HepG2 (cell line): ENCODE results near the gene NFE2. TPM values are rescaled to one million over a fixed set of nuclear protein-coding genes. Genes with fewer than 3 reads are reported as not detected.

Experiments used
- ATAC-seq: fragments of 200-7000 bp; cut with Tn5 transposase; 3 replicates; pipeline ENCODE4 v1.9.1; 2020; ENCODE audit warnings: mild to moderate bottlenecking, moderate library complexity
- BruUV-seq: library from RNA; stranded (reverse); fragments of 400-500 nt; replicated peaks from 2 replicates; lab custom pipeline; 2021; lab: Mats Ljungman, UMichigan
- CTCF ChIA-PET: fragments of 300-600 bp; formaldehyde crosslinking; extraction: SDS; loops from one replicate; lab custom pipeline; 2021; ENCODE audit warnings: low total read pairs, inconsistent platforms, low intra/inter-chr PET ratio; lab: Yijun Ruan, JAX
- POLR2A ChIA-PET: fragments of 350-600 bp; sonication (Branson Sonifier 250); formaldehyde crosslinking; loops from one replicate; lab custom pipeline; 2020; ENCODE audit warnings: antibody characterized with exemption, inconsistent platforms; lab: Yijun Ruan, JAX
- DNase-seq: peaks from one replicate; pipeline ENCODE4 v3.0.0-alpha.2; 2015; ENCODE audit warnings: low spot score
- FAIRE-seq: peaks from 3 replicates; lab custom pipeline; 2011; peaks lifted over from hg19 to GRCh38; lab: Jason Lieb, UNC
- H2AFZ ChIP-seq: one replicate; pipeline ENCODE4 v1.6.1; 2011; ENCODE audit warnings: low read length, inconsistent platforms
- H3K27ac ChIP-seq: fragments of 300-600 bp; 3 replicates; pipeline ENCODE4 v1.8.0; 2011; ENCODE audit warnings: mixed run types, mild to moderate bottlenecking, mixed read lengths, low read length, inconsistent platforms; ENCODE audit not compliant: insufficient read depth; ENCODE audit errors: extremely low read length
- H3K27me3 ChIP-seq, 2 experiments: fragments of 200-600 bp in 1 of 2; 2 replicates in 1 of 2; 3 replicates in 1 of 2; pipeline versions ENCODE4 v1.6.0 to v1.8.0; 2011; ENCODE audit warnings: low read length in 2 of 2, mild to moderate bottlenecking in 2 of 2, moderate library complexity in 2 of 2, inconsistent platforms in 1 of 2; ENCODE audit not compliant: insufficient read depth in 2 of 2, control insufficient read depth in 1 of 2
- H3K36me3 ChIP-seq, 2 experiments: fragments of 200-600 bp in 1 of 2; replicated peaks in 1 of 2; 2 replicates in 1 of 2; 3 replicates in 1 of 2; pipeline versions ENCODE4 v1.5.1 to v1.8.0; 2011; ENCODE audit warnings: low read length in 2 of 2, inconsistent platforms in 1 of 2; ENCODE audit not compliant: insufficient read depth in 2 of 2, control insufficient read depth in 1 of 2
- H3K4me1 ChIP-seq: 2 replicates; pipeline ENCODE4 v1.5.1; 2012; ENCODE audit warnings: low read length, inconsistent platforms; ENCODE audit not compliant: insufficient read depth
- H3K4me2 ChIP-seq: 2 replicates; pipeline ENCODE4 v1.6.0; 2011; ENCODE audit warnings: low read depth, low read length, inconsistent platforms
- H3K4me3 ChIP-seq, 3 experiments: fragments of 200-600 bp in 1 of 3; sonication (generic), shearing (Covaris generic) in 1 of 3; replicated peaks in 1 of 3; 2 replicates each; pipeline ENCODE4 v1.5.1; 2011 to 2016; ENCODE audit warnings: low read length in 3 of 3, inconsistent platforms in 2 of 3, low read depth in 2 of 3, mild to moderate bottlenecking in 2 of 3, control low read depth in 1 of 3, mixed read lengths in 1 of 3; ENCODE audit not compliant: insufficient read depth in 1 of 3
- H3K79me2 ChIP-seq: one replicate; pipeline ENCODE4 v1.6.1; 2011; ENCODE audit warnings: low read length, inconsistent platforms; ENCODE audit not compliant: insufficient read depth
- H3K9ac ChIP-seq: 2 replicates; pipeline ENCODE4 v1.6.0; 2011; ENCODE audit warnings: mild to moderate bottlenecking, low read depth, low read length, inconsistent platforms; ENCODE audit not compliant: insufficient read depth
- H3K9me3 ChIP-seq: 2 replicates; pipeline ENCODE4 v1.5.1; 2012; ENCODE audit warnings: mild to moderate bottlenecking, low read length
- H4K20me1 ChIP-seq: 2 replicates; pipeline ENCODE4 v1.6.0; 2011; ENCODE audit warnings: inconsistent platforms, mild to moderate bottlenecking, low read length, moderate library complexity; ENCODE audit not compliant: insufficient read depth
- AGO1 ChIP-seq: fragments of 200-400 bp; formaldehyde crosslinking; IDR thresholded peaks from 2 replicates; pipeline ENCODE4 v1.6.1; 2017; ENCODE audit warnings: mild to moderate bottlenecking, low read depth, low read length, moderate library complexity; ENCODE audit not compliant: poor library complexity, severe bottlenecking
- CERS6 ChIP-seq: sonication (generic); formaldehyde crosslinking; IDR thresholded peaks from 2 replicates; pipeline ENCODE4 v1.5.0; 2020; ENCODE audit warnings: missing genetic modification reagents
- KDM6A ChIP-seq: IDR thresholded peaks from 2 replicates; pipeline ENCODE4 v1.6.1; 2016; ENCODE audit warnings: low read depth
- MAFF ChIP-seq: IDR thresholded peaks from 2 replicates; pipeline ENCODE4 v1.6.1; 2011; ENCODE audit warnings: low read depth, low read length, improper control_type of control experiment
- MYC ChIP-seq: sonication (generic); formaldehyde crosslinking; IDR thresholded peaks from 2 replicates; pipeline ENCODE4 v1.9.0; 2021; ENCODE audit warnings: missing genetic modification reagents, borderline replicate concordance
- RCOR2 ChIP-seq: IDR thresholded peaks from 2 replicates; pipeline ENCODE4 v1.6.1; 2016; ENCODE audit warnings: missing biosample characterization, missing genetic modification reagents
- SMAD9 ChIP-seq: sonication (generic); formaldehyde crosslinking; IDR thresholded peaks from 2 replicates; pipeline ENCODE4 v1.5.1; 2020; ENCODE audit warnings: mild to moderate bottlenecking, missing genetic modification reagents
- SP2 ChIP-seq: sonication (generic); formaldehyde crosslinking; IDR thresholded peaks from 2 replicates; pipeline ENCODE4 v1.5.1; 2020; ENCODE audit warnings: mild to moderate bottlenecking, missing genetic modification reagents
- ZNF121 ChIP-seq: sonication (generic); formaldehyde crosslinking; IDR thresholded peaks from 2 replicates; pipeline ENCODE4 v1.5.0; 2020; ENCODE audit warnings: mild to moderate bottlenecking, missing genetic modification reagents
- ZNF160 ChIP-seq: sonication (generic); formaldehyde crosslinking; IDR thresholded peaks from 2 replicates; pipeline ENCODE4 v1.8.0; 2022; ENCODE audit warnings: mild to moderate bottlenecking, inconsistent platforms, missing genetic modification reagents
- ZNF235 ChIP-seq: sonication (generic); formaldehyde crosslinking; IDR thresholded peaks from 2 replicates; pipeline ENCODE4 v1.8.1; 2023; ENCODE audit warnings: mild to moderate bottlenecking, missing genetic modification reagents, borderline replicate concordance
- ZNF441 ChIP-seq: sonication (generic); formaldehyde crosslinking; IDR thresholded peaks from 2 replicates; pipeline ENCODE4 v1.7.0; 2021; ENCODE audit warnings: missing genetic modification reagents, borderline replicate concordance
- ZNF788 ChIP-seq: sonication (generic); formaldehyde crosslinking; IDR thresholded peaks from 2 replicates; pipeline ENCODE4 v1.5.0; 2020; ENCODE audit warnings: mild to moderate bottlenecking, missing genetic modification reagents, borderline replicate concordance
- WGBS: methylation state at CpG from one replicate; pipeline ENCODE4 v1.1.6; 2017; ENCODE audit warnings: low lambda C conversion rate; 5-methylcytosine and 5-hydroxymethylcytosine counted together
- in situ Hi-C: cut with HindIII; loops from 2 replicates; pipeline ENCODE4 v1.10.0; 2017; ENCODE audit warnings: low pct_unique_long_range_greater_than_20kb; ENCODE audit not compliant: extremely low pct_ligation_motif_present
- intact Hi-C: fragments of 100-400 bp; cut with micrococcal nuclease; formaldehyde crosslinking; loops from one replicate; pipeline ENCODE4 v1.10.0; 2022; ENCODE audit not compliant: unreplicated experiment
- polyA plus RNA-seq, 8 experiments: library from polyadenylated mRNA; depleted of rRNA in 3 of 8; stranded (reverse) in 7 of 8; unstranded in 1 of 8; fragments of >200 nt; fragmentation: Illumina TruSeq in 4 of 8; extraction: Trizol in 4 of 8; gene quantifications; 2 replicates each; pipeline versions ENCODE4 v1.2.1 to v1.2.3, GENCODE V29; 2011 to 2016; ENCODE audit warnings: low read depth in 4 of 8, missing spikeins in 1 of 8, mixed read lengths in 1 of 8; ENCODE audit not compliant: insufficient read depth in 1 of 8
- total RNA-seq, 5 experiments: library from RNA; depleted of rRNA; stranded (reverse); fragments of >200 nt; fragmentation: Illumina TruSeq; extraction: Trizol; gene quantifications; 2 replicates each; pipeline ENCODE4 v1.2.3, GENCODE V29; 2016; ENCODE audit warnings: low read depth in 1 of 5

Gene NFE2
- total and polyA plus RNA-seq, 2 of the 13 experiments (the other 11 are each of a cell fraction or from before 2014, with no cell fraction given), result 4.5 to 7.8 TPM

- TF ChIP-seq MAFF (peak; percentile 79), SP2 (CRISPR knock-in tag) (no peak), ZNF441 (CRISPR knock-in tag) (no peak), KDM6A (CRISPR knock-in tag) (no peak), ZNF235 (CRISPR knock-in tag) (no peak), ZNF788 (no peak), ZNF160 (CRISPR knock-in tag) (no peak), SMAD9 (no peak), AGO1 (no peak), CERS6 (CRISPR knock-in tag) (no peak)
These were observed 36.5 kb upstream of the NFE2 start (continued) for GRCh38 chr12:54337280-54337842.

GRCh38 chr12:54333420-54334034, 32.7 kb upstream of the NFE2 start:
- no peak overlapping the region for H3K27ac ChIP-seq
- H3K4me2 ChIP-seq, result no peak overlapping the region
- no peaks in the 10 kb centered on the region for H4K20me1 ChIP-seq
- intact Hi-C loops (no loop called here), in situ Hi-C loops (no loop called here)
- no peak overlapping the region for H2AFZ ChIP-seq
- no peaks in the 10 kb centered on the region for H3K9me3 ChIP-seq
- H3K36me3 ChIP-seq, result peaks cover 0 to 1% of the 10 kb centered on the region in 2 experiments; a peak in 2 of 5 replicates
- BruUV-seq, result no TSS peak
- WGBS, result 98% methylated on average over 4 of the region's 4 CpGs
- POLR2A ChIA-PET, result interaction anchor here (0.8 to 4.4 kb wide), 5 partner anchors 9 to 54 kb away, joined by 3 to 25 read pairs (median 6); partner anchors contain the start of genes CBX5 and COPZ1
- no peak for FAIRE-seq
- peaks cover 77% of the 10 kb centered on the region for H3K4me1 ChIP-seq
- CTCF ChIA-PET, result no interaction called here
- no peak for ATAC-seq
- H3K79me2 ChIP-seq, result peaks cover 28% of the 10 kb centered on the region
- H3K9ac ChIP-seq, result no peak overlapping the region
- TF ChIP-seq CERS6 (CRISPR knock-in tag) (no peak), RCOR2 (CRISPR knock-in tag) (no peak), ZNF121 (peak; percentile 86), MYC (no peak)
- no peak for DNase-seq
- H3K4me3 ChIP-seq, result no peak overlapping the region
- H3K27me3 ChIP-seq, result no peaks in the 10 kb centered on the region
